ENCODE measurements around the gene ADGRF5.

DNA sequence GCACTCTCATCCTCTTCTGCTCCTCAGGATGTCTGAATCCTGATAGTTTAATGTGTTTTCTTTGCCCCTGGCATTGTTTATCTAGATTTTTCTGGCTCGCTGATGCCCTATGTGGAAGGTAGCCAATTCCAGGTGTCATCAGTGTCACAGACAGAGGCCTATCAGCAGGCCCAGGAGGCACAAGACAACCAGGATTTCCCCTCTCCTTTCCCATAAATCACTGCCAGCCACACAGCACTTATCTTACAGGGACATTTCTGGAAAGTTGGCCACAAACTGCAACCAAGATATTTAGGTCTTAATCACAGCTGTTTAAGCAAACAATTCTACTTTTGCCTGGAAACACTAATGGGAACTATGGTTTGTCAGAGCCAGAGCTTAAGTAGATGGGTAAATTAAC lies 28.1 kb downstream of the ADGRF5 start:
- no peak for TF ChIP-seq POLR2A (IDR thresholded peaks at IDR 0.05; ENCODE audit: low read length)
- TF ChIP-seq GATA1 (IDR thresholded peaks at IDR 0.05; ENCODE audit: low read depth, low read length): no peak

Measured in erythroblast (primary cell).